Endothelial cell of umbilical vein (primary cell): ENCODE results near the gene FAAH. TPM values are rescaled to one million over a fixed set of nuclear protein-coding genes. Genes with fewer than 3 reads are reported as not detected.

Experiments used
- BruUV-seq: library from RNA; stranded (reverse); fragments of 400-500 nt; replicated peaks from 2 replicates; lab custom pipeline; 2021; lab: Mats Ljungman, UMichigan
- CTCF ChIA-PET: fragments of 300-600, 350-600 bp; sonication (Branson Sonifier 250); formaldehyde crosslinking; loops from one replicate; lab custom pipeline; 2021; ENCODE audit warnings: antibody characterized with exemption, inconsistent platforms; lab: Charles Lee
- POLR2A ChIA-PET: fragments of 300-600, 350-600 bp; sonication (Branson Sonifier 250); formaldehyde crosslinking; loops from one replicate; lab custom pipeline; 2021; ENCODE audit warnings: antibody characterized with exemption, inconsistent platforms; lab: Charles Lee
- DNase-seq: peaks from one replicate; pipeline ENCODE4 v3.0.0-alpha.2; 2011; ENCODE audit warnings: low read depth, low spot score
- FAIRE-seq: peaks from 2 replicates; lab custom pipeline; 2011; peaks lifted over from hg19 to GRCh38; lab: Jason Lieb, UNC
- H2AFZ ChIP-seq: 2 replicates; pipeline ENCODE4 v1.6.0; 2012; ENCODE audit warnings: low read depth, low read length, control low read depth, inconsistent platforms
- H3K27ac ChIP-seq: 2 replicates; pipeline ENCODE4 v1.5.1; 2011; ENCODE audit warnings: low read depth, mild to moderate bottlenecking, control low read depth, low read length, moderate library complexity; ENCODE audit not compliant: insufficient read depth
- H3K27me3 ChIP-seq, 2 experiments: 2 replicates each; pipeline versions ENCODE4 v1.6.0 to v1.6.1; 2011; ENCODE audit warnings: low read length in 2 of 2, mixed read lengths in 1 of 2; ENCODE audit not compliant: control insufficient read depth in 2 of 2, insufficient read depth in 2 of 2
- H3K36me3 ChIP-seq, 2 experiments: 2 replicates in 1 of 2; 3 replicates in 1 of 2; pipeline ENCODE4 v1.5.1; 2011; ENCODE audit warnings: low read length in 2 of 2, mild to moderate bottlenecking in 1 of 2, moderate library complexity in 1 of 2; ENCODE audit not compliant: control insufficient read depth in 2 of 2, insufficient read depth in 2 of 2; ENCODE audit errors: extremely low read depth in 1 of 2
- H3K4me1 ChIP-seq: 3 replicates; pipeline ENCODE4 v1.5.1; 2011; ENCODE audit warnings: mild to moderate bottlenecking, low read length; ENCODE audit not compliant: control insufficient read depth, insufficient read depth; ENCODE audit errors: extremely low read depth
- H3K4me2 ChIP-seq: 2 replicates; pipeline ENCODE4 v1.6.1; 2011; ENCODE audit warnings: low read length, control low read depth, mixed read lengths; ENCODE audit not compliant: insufficient read depth
- H3K4me3 ChIP-seq, 3 experiments: fragments of 200-600 bp in 1 of 3; sonication (generic), shearing (Covaris generic) in 1 of 3; replicated peaks in 1 of 3; 2 replicates each; pipeline ENCODE4 v1.5.1; 2011 to 2016; ENCODE audit warnings: control low read depth in 3 of 3, low read length in 3 of 3, mild to moderate bottlenecking in 2 of 3, inconsistent platforms in 1 of 3, low read depth in 1 of 3, moderate library complexity in 1 of 3; ENCODE audit not compliant: insufficient read depth in 1 of 3
- H3K79me2 ChIP-seq: 2 replicates; pipeline ENCODE4 v1.6.0; 2012; ENCODE audit warnings: low read length, inconsistent platforms; ENCODE audit not compliant: control insufficient read depth, insufficient read depth
- H3K9ac ChIP-seq: replicated peaks from 2 replicates; pipeline ENCODE3; 2011; ENCODE audit warnings: low read length, control low read depth; ENCODE audit not compliant: insufficient read depth; ENCODE audit errors: extremely low read depth
- H3K9me1 ChIP-seq: replicated peaks from 3 replicates; pipeline ENCODE4 v1.6.0; 2011; ENCODE audit warnings: mild to moderate bottlenecking, low read length; ENCODE audit not compliant: control insufficient read depth, insufficient read depth; ENCODE audit errors: extremely low read depth
- H3K9me3 ChIP-seq: replicated peaks from 2 replicates; pipeline ENCODE4 v1.5.1; 2012; ENCODE audit warnings: low read length, inconsistent platforms; ENCODE audit not compliant: control insufficient read depth, insufficient read depth
- H4K20me1 ChIP-seq: replicated peaks from 2 replicates; pipeline ENCODE3; 2011; ENCODE audit warnings: mild to moderate bottlenecking, low read length; ENCODE audit not compliant: control insufficient read depth, insufficient read depth; ENCODE audit errors: extremely low read depth
- CTCF ChIP-seq, 2 donors: IDR thresholded peaks; 1 replicate in 1 of 2; 2 replicates in 1 of 2; pipeline ENCODE4 v1.5.1; 2011; ENCODE audit warnings: low read length in 2 of 2, mild to moderate bottlenecking in 2 of 2, moderate library complexity in 2 of 2, control low read depth in 1 of 2, inconsistent platforms in 1 of 2, low read depth in 1 of 2; ENCODE audit not compliant: insufficient read depth in 1 of 2; ENCODE audit errors: extremely low read depth in 1 of 2
- EZH2 ChIP-seq: IDR thresholded peaks from 2 replicates; pipeline ENCODE4 v1.6.1; 2012; ENCODE audit warnings: borderline replicate concordance, low read depth, mild to moderate bottlenecking, moderate library complexity, low read length, inconsistent platforms; ENCODE audit not compliant: severe bottlenecking
- FOS ChIP-seq: IDR thresholded peaks from 2 replicates; pipeline ENCODE4 v1.6.1; 2011; ENCODE audit warnings: mild to moderate bottlenecking, low read length, moderate library complexity, borderline replicate concordance; ENCODE audit not compliant: insufficient read depth
- GATA2 ChIP-seq: IDR thresholded peaks from 2 replicates; pipeline ENCODE4 v1.7.0; 2011; ENCODE audit warnings: low read depth, mild to moderate bottlenecking, moderate library complexity, mixed read lengths, low read length; ENCODE audit not compliant: insufficient read length, insufficient read depth
- JUN ChIP-seq: IDR thresholded peaks from 2 replicates; pipeline ENCODE4 v1.6.1; 2011; ENCODE audit warnings: borderline replicate concordance, low read depth; ENCODE audit not compliant: insufficient read length, insufficient read depth
- POLR2A ChIP-seq: IDR thresholded peaks from 2 replicates; pipeline ENCODE4 v1.6.1; 2012; ENCODE audit warnings: low read depth, mild to moderate bottlenecking, control low read depth, low read length
- POLR2AphosphoS5 ChIP-seq: IDR thresholded peaks from 2 replicates; pipeline ENCODE4 v1.6.1; 2012; ENCODE audit warnings: low read depth, mild to moderate bottlenecking, control low read depth, low read length, moderate library complexity; ENCODE audit not compliant: insufficient read depth
- dilution Hi-C: fragments of 300-500 bp; cut with MboI; formaldehyde crosslinking; loops from one replicate; pipeline ENCODE4 v1.15.0; 2019; ENCODE audit warnings: low sequenced_read_pairs; ENCODE audit not compliant: extremely low pct_ligation_motif_present
- intact Hi-C: fragments of 100-400 bp; cut with micrococcal nuclease; formaldehyde crosslinking; loops from one replicate; pipeline ENCODE4 v1.10.0; 2022
- polyA plus RNA-seq, 4 experiments: library from polyadenylated mRNA; depleted of rRNA in 3 of 4; stranded (reverse) in 3 of 4; unstranded in 1 of 4; fragments of >200 nt; gene quantifications; 2 replicates each; pipeline versions ENCODE4 v1.2.1 to v1.2.3, GENCODE V29; 2011 to 2012; ENCODE audit warnings: missing spikeins in 1 of 4
- total RNA-seq: library from RNA; stranded (reverse); gene quantifications from 2 replicates; pipeline ENCODE4 v1.2.3, GENCODE V29; 2021

The FAAH gene
- total and polyA plus RNA-seq, 2 donors (not counting 3 experiments of a cell fraction or from before 2014, with no cell fraction given), result 0.47 to 1.5 TPM

- no peak overlapping the region for H3K27ac ChIP-seq
- no peaks in the 10 kb centered on the region for H3K36me3 ChIP-seq
- no peaks in the 10 kb centered on the region for H3K4me1 ChIP-seq
- no peak overlapping the region for H2AFZ ChIP-seq
- no peak for TF ChIP-seq GATA2
- no peak for TF ChIP-seq FOS
- TF ChIP-seq POLR2A, result no peak
- TF ChIP-seq JUN, result no peak
- TF ChIP-seq EZH2, result no peak
- no peak for TF ChIP-seq CTCF (IDR thresholded peaks at IDR 0.05; ENCODE audit: extremely low read depth in 1 of 2, insufficient read depth in 1 of 2, low read depth in 1 of 2, low read length in 2 of 2)
- no peak overlapping the region for H3K4me3 ChIP-seq
- FAIRE-seq, result no peak
- intact Hi-C loops, result no loop called here
- no peaks in the 10 kb centered on the region for H4K20me1 ChIP-seq
- no peaks in the 10 kb centered on the region for H3K9me1 ChIP-seq
- H3K9me3 ChIP-seq, result no peaks in the 10 kb centered on the region
- H3K4me2 ChIP-seq, result no peak overlapping the region
- no peak for DNase-seq
- H3K9ac ChIP-seq, result no peak overlapping the region
- dilution Hi-C loops, result no loop called here
- no TSS peak for BruUV-seq
- peaks cover 0 to 3% of the 10 kb centered on the region in 2 experiments for H3K27me3 ChIP-seq
- ChIA-PET CTCF (interaction anchor here (0.7 to 2.9 kb wide), 2 partner anchors 9 to 19 kb away, joined by 3 to 11 read pairs; no protein-coding TSS in a partner anchor), POLR2A (no interaction called here)
- H3K79me2 ChIP-seq, result no peaks in the 10 kb centered on the region
These were observed 33.4 kb downstream of the FAAH start for GRCh38 chr1:46427541-46427940.

GRCh38 chr1:46429436-46429835 lies 35.3 kb downstream of the FAAH start:
- dilution Hi-C loops, result no loop called here
- peaks cover 0 to 3% of the 10 kb centered on the region in 2 experiments for H3K27me3 ChIP-seq
- no peak overlapping the region for H2AFZ ChIP-seq
- TF ChIP-seq POLR2AphosphoS5, result no peak
- ChIA-PET CTCF (interaction anchor here (1.3 kb wide), 1 partner anchor 13 kb away, joined by 4 read pairs; no protein-coding TSS in a partner anchor), POLR2A (no interaction called here)
- no peak overlapping the region for H3K4me2 ChIP-seq
- H3K4me1 ChIP-seq, result no peaks in the 10 kb centered on the region
- FAIRE-seq (no peak), DNase-seq (no peak)
- no TSS peak for BruUV-seq
- H3K36me3 ChIP-seq, result no peaks in the 10 kb centered on the region
- no peak overlapping the region for H3K9ac ChIP-seq
- H3K9me1 ChIP-seq, result no peaks in the 10 kb centered on the region
- H3K27ac ChIP-seq, result no peak overlapping the region
- no peak overlapping the region for H3K4me3 ChIP-seq
- H3K9me3 ChIP-seq, result no peaks in the 10 kb centered on the region
- no peaks in the 10 kb centered on the region for H4K20me1 ChIP-seq
- intact Hi-C loops, result no loop called here
- no peaks in the 10 kb centered on the region for H3K79me2 ChIP-seq
